Pancreas (tissue), 10 donors: Measurements from ENCODE around the gene ART3. TPM values are rescaled to one million over a fixed set of nuclear protein-coding genes. Genes with fewer than 3 reads are reported as not detected.

ENCODE experiments used
- ATAC-seq, 4 donors: fragments of 200-7000 bp; cut with Tn5 transposase; one replicate each; pipeline versions ENCODE4 v1.8.0 to v1.9.1; 2020; ENCODE audit warnings: mild to moderate bottlenecking in 4 of 4, moderate library complexity in 4 of 4
- DNase-seq, 6 donors: peaks; one replicate each; pipeline ENCODE4 v3.0.0-alpha.2; 2020
- FAIRE-seq: peaks from 2 replicates; lab custom pipeline; 2012; peaks lifted over from hg19 to GRCh38; lab: Jason Lieb, UNC
- H3K27ac ChIP-seq, 4 donors: fragments of 200-600 bp; sonication (generic); 1 replicate in 3 of 4; 2 replicates in 1 of 4; pipeline versions ENCODE4 v1.5.0 to v1.8.0; 2020
- H3K27me3 ChIP-seq, 4 donors: fragments of 200-600 bp; one replicate each; pipeline ENCODE4 v1.8.0; 2021
- H3K36me3 ChIP-seq, 3 donors: fragments of 200-600 bp; sonication (generic) in 1 of 3; one replicate each; pipeline versions ENCODE4 v1.5.0 to v1.8.0; 2020 to 2021
- H3K4me1 ChIP-seq, 3 donors: fragments of 200-600 bp; one replicate each; pipeline ENCODE4 v1.8.0; 2021
- H3K4me3 ChIP-seq, 4 donors: fragments of 200-600 bp; sonication (generic) in 2 of 4; one replicate each; pipeline versions ENCODE4 v1.5.0 to v1.8.0; 2020 to 2021
- H3K9me3 ChIP-seq, 4 donors: fragments of 200-600 bp; one replicate each; pipeline ENCODE4 v1.8.0; 2021
- WGBS, 2 donors: extraction: QIAGEN DNeasy Blood & Tissue Kit; methylation state at CpG; one replicate each; pipeline ENCODE4 v1.1.7; 2013; 5-methylcytosine and 5-hydroxymethylcytosine counted together
- intact Hi-C, 3 donors: fragments of 100-400 bp; cut with DNase I; formaldehyde crosslinking; loops; one replicate each; pipeline versions ENCODE4 v1.11.1 to v1.14.2; 2022
- polyA plus RNA-seq, 2 donors: library from polyadenylated mRNA; stranded (reverse); fragments of 200-250 nt; gene quantifications; one replicate each; pipeline ENCODE4 v1.2.3, GENCODE V29; 2013
- total RNA-seq, 6 donors: library from RNA; stranded (reverse); fragmentation: NEBNext Ultra II Directional in 4 of 6; extraction: Animal tissue kit (Norgen Biotek cat#: 25700) in 4 of 6; gene quantifications; one replicate each; pipeline versions ENCODE4 v1.2.1 to v1.2.4, GENCODE V29; 2021 to 2023
- TF ChIP-seq, protein P1 (sequence below), 4 donors: fragments of 200-600 bp; sonication (generic) in 3 of 4; IDR thresholded peaks; one replicate each; pipeline versions ENCODE4 v1.5.0 to v1.8.0; 2021; ENCODE audit warnings: antibody characterized with exemption in 4 of 4
- donor health status: healthy with polysubstance abuse.
- donor health status: DM: no; HTN: no; CAD: no; lungs with moderate emphysema.
- donor health status: DM: no; HTN: no; CAD: no.
- donor health status: control.
- donor health status: control.
- donor health status: Bipolar disorder and iron deficiency.
- donor health status: DM: yes; HTN: yes; CAD: no.
- donor health status: DM: no; HTN: no; CAD: no.
- donor health status: DM: no; HTN: no; CAD: no.
- donor health status: DM: yes; HTN: yes; CAD: no.

The ART3 gene
- total and polyA plus RNA-seq, 8 donors = 0.32 to 14.4 (median 4.9) TPM

DNA sequence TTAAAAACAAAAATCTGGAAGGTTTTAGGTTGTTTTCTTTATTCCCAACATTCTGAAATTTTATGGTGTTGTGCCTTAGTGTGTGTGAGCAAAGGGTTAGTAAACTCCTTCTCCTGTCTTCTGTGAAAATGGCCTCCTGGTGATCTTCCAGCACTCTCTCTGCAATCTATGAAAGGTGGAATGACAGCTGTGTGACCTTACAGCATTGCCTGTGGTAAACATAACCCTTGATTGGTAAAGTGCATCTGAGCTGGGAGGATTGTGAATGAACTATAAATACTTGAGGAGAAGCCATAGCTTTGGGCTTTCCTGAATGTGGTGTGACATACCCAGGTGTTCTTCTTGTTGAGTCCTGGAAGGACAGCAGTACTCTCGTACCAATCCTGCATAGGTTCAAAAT, 10.0 kb downstream of the ART3 start:
- no peak overlapping the region for H3K27ac ChIP-seq
- no peak overlapping the region for H3K4me3 ChIP-seq
- no peaks in the 10 kb centered on the region for H3K27me3 ChIP-seq
- H3K9me3 ChIP-seq = no peaks in the 10 kb centered on the region
- H3K36me3 ChIP-seq = no peaks in the 10 kb centered on the region
- TF ChIP-seq, protein P1, sequence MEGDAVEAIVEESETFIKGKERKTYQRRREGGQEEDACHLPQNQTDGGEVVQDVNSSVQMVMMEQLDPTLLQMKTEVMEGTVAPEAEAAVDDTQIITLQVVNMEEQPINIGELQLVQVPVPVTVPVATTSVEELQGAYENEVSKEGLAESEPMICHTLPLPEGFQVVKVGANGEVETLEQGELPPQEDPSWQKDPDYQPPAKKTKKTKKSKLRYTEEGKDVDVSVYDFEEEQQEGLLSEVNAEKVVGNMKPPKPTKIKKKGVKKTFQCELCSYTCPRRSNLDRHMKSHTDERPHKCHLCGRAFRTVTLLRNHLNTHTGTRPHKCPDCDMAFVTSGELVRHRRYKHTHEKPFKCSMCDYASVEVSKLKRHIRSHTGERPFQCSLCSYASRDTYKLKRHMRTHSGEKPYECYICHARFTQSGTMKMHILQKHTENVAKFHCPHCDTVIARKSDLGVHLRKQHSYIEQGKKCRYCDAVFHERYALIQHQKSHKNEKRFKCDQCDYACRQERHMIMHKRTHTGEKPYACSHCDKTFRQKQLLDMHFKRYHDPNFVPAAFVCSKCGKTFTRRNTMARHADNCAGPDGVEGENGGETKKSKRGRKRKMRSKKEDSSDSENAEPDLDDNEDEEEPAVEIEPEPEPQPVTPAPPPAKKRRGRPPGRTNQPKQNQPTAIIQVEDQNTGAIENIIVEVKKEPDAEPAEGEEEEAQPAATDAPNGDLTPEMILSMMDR (IDR thresholded peaks at IDR 0.05) = no peak
- no peak for ATAC-seq
- peaks cover 0 to 3% (median 3%) of the 10 kb centered on the region in 3 donors for H3K4me1 ChIP-seq
- FAIRE-seq = no peak
- intact Hi-C loops = no loop called here
- WGBS, 2 donors = 58 to 62% methylated on average over 1 of the region's 1 CpG
- no peak for DNase-seq

GRCh38 chr4:76087007-76087769, 12.7 kb downstream of the ART3 start:
- intact Hi-C loops = no loop called here
- FAIRE-seq = peak; percentile 29
- Histone ChIP-seq H3K27me3 (no peaks in the 10 kb centered on the region), H3K27ac (no peak overlapping the region), H3K4me3 (peak overlapping the region in 1 of 4 donors; percentile 11), H3K4me1 (peaks cover 0 to 3% (median 3%) of the 10 kb centered on the region in 3 donors), H3K9me3 (no peaks in the 10 kb centered on the region), H3K36me3 (no peaks in the 10 kb centered on the region)
- peak; percentile 88 to 98 (median 96) for ATAC-seq
- WGBS, 2 donors = 19 to 20% methylated on average over 13 of the region's 13 CpGs
- TF ChIP-seq, protein P1 (IDR thresholded peaks at IDR 0.05) = peak in 1 of 4 donors; percentile 34
- peak in 5 of 6 donors; percentile 26 to 65 (median 51) for DNase-seq

GRCh38 chr4:76088719-76089118, 14.2 kb downstream of the ART3 start:
- DNase-seq = no peak

GRCh38 chr4:76090241-76090691, 15.8 kb downstream of the ART3 start:
- peak overlapping the region in 2 of 4 donors; percentile 38 to 50 for H3K27ac ChIP-seq
- H3K9me3 ChIP-seq = no peaks in the 10 kb centered on the region
- peak in 3 of 4 donors; percentile 60 to 88 (median 78) for ATAC-seq
- H3K36me3 ChIP-seq = no peaks in the 10 kb centered on the region
- DNase-seq = peak in 2 of 6 donors; percentile 6 to 41
- H3K4me1 ChIP-seq = peaks cover 0 to 3% (median 3%) of the 10 kb centered on the region in 3 donors
- intact Hi-C loops = no loop called here
- no peaks in the 10 kb centered on the region for H3K27me3 ChIP-seq
- no peak overlapping the region for H3K4me3 ChIP-seq
- no peak for FAIRE-seq
- WGBS, 2 donors = 48 to 50% methylated on average over 7 of the region's 7 CpGs
- TF ChIP-seq, protein P1 (IDR thresholded peaks at IDR 0.05) = no peak

More at GRCh38 chr4:76088719-76089118, 14.2 kb downstream of the ART3 start:
- Histone ChIP-seq H3K27me3 (no peaks in the 10 kb centered on the region), H3K36me3 (no peaks in the 10 kb centered on the region), H3K9me3 (no peaks in the 10 kb centered on the region), H3K27ac (no peak overlapping the region), H3K4me3 (no peak overlapping the region), H3K4me1 (peaks cover 0 to 3% (median 3%) of the 10 kb centered on the region in 3 donors)
- TF ChIP-seq, protein P1 (IDR thresholded peaks at IDR 0.05) = no peak
- FAIRE-seq (no peak), ATAC-seq (no peak)
- WGBS, 2 donors = 79 to 87% methylated on average over 2 of the region's 2 CpGs
- intact Hi-C loops = no loop called here

DNA sequence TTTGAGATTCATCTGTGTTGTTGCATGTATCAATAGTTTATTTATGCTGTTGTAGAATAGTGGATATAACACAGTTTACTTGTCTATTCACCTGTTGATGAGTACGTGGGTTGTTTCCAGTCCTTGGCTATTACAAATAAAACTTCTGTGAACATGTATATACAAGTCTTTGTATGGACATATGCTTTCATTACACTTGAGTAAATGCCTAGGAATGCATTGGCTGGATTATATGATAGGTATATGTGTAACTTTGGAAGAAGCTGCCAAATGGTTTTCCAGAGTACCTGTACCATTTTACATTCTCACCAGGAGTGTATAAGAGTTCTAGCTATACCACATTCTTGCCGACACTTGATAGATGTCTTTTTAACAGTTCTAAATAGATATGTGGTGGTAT, 16.5 kb downstream of the ART3 start:
- no peaks in the 10 kb centered on the region for H3K27me3 ChIP-seq
- DNase-seq (no peak), FAIRE-seq (no peak), ATAC-seq (no peak)
- H3K4me1 ChIP-seq = peaks cover 0 to 3% (median 3%) of the 10 kb centered on the region in 3 donors
- no peaks in the 10 kb centered on the region for H3K9me3 ChIP-seq
- no peaks in the 10 kb centered on the region for H3K36me3 ChIP-seq
- H3K4me3 ChIP-seq = no peak overlapping the region
- H3K27ac ChIP-seq = no peak overlapping the region
- TF ChIP-seq, protein P1 (IDR thresholded peaks at IDR 0.05) = no peak
- intact Hi-C loops = no loop called here
- 79 to 89% methylated on average over 2 of the region's 2 CpGs for WGBS, 2 donors
